ENCODE data around the gene JAK1.
"Not testable (repeated sequence)": the region's sequence is repeated elsewhere in the genome, so short reads cannot be mapped to it uniquely, and the experiment has no call there.

Gene JAK1

GRCh38 chr1:64950284-64950809, 16.0 kb downstream of the JAK1 start:
- no peak for DNase-seq (ENCODE audit: low read depth in 3 of 3)

GRCh38 chr1:64948905-64949833, 17.2 kb downstream of the JAK1 start:
- no peak for DNase-seq (ENCODE audit: low read depth in 3 of 3)

DNA sequence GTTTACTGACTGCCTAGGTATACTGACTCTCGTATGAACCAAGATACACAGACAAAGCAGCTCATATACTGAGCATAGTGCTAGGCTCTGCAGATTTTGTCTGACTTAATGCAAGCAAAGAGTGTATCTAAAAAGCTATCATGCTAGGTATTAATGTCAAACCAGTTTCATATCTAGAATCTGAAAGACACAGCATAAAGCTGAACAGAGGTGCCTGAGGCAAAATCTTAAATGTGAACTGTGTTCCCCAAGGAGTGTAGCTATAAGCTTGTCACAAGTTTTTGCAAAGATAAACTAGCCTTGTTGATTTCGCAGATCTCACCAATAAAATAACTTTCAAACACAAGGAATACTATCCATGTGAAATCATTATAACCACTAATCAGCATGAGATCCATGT, 18.1 kb downstream of the JAK1 start:
- no peak for DNase-seq (ENCODE audit: low read depth in 3 of 3)

GRCh38 chr1:64946916-64947315, 19.4 kb downstream of the JAK1 start:
- no peak for DNase-seq (ENCODE audit: low read depth in 3 of 3)

DNA sequence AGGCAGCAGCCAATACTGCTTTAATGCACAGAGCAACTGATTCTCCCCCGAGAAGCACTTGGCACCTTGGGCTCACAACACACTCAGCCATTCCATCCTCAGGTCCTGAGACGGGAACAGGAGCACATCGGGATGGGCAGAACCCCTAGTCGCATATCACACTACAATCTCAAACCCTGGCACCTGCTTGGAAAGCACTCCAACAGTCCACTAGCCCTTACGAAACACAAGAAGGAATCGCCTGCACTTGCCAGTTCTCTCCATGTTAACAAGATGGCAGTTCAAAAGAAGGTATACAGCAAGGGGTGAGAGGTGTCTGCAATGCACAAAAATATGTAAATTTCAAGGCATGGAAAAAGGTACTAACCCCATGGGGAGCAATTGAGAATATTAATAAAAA, 21.4 kb downstream of the JAK1 start:
- no peak for DNase-seq (ENCODE audit: low read depth in 3 of 3)

DNA sequence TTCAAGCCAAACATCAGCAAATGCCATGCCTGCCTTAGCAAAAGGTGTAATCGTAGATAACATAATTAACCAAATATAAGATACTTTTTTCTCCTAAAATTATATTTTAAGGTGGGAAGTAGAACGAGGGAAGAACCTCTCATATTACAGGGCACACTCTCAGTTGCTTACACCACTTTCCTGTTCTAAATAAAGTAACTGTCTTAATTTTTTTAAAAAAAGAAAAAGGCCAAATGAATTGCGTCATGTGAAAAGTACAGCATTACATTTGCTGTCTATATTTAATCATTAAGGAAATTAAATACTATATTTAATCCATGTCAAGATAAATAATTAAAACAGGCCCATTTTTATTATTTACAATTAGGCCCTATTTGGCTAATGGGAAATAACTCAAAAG, 23.7 kb downstream of the JAK1 start:
- no peak for DNase-seq (ENCODE audit: low read depth in 3 of 3)

DNA sequence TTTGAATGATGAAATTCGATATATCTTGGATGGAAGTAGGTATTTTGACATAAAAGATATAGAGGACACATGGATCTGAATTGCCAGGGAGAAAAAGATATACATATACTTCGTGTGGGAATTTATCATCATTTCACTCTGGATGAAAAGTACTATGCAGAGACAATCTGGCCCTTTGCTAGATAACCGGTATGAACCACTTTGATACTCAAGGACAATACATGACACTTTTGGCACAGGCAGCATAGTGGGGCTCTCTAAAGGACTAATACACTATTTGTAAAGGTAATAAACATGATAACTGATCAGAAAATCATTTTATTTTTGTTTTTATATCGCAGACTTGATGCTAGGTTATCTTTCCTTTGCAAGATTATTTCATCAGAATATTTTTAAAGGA, 24.2 kb downstream of the JAK1 start:
- DNase-seq (ENCODE audit: low read depth in 3 of 3) = no peak

- no peak for DNase-seq (ENCODE audit: low read depth in 3 of 3)
Measured at GRCh38 chr1:64941461-64942117, 24.8 kb downstream of the JAK1 start.

DNA sequence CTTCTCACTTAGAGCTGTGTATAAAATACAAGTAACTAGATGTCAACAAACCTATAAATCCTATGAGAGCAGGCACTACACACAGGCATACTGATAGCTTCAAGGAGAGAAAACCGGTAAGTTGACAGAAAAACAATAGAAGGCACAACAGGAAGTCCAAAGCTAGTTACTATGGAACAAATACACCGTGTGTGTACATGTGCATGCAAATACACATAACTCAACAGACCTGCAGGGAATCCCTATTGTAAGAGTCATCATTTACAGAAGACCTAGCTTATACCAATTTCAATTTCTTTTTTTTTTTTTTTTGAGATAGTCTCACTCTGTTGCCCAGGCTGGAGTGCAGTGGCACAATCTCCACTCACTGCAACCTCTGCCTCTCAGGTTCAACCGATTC, 26.3 kb downstream of the JAK1 start:
- DNase-seq (ENCODE audit: low read depth in 3 of 3) = no peak

GRCh38 chr1:64938991-64939390, 27.4 kb downstream of the JAK1 start:
- no peak for DNase-seq (ENCODE audit: low read depth in 3 of 3)

GRCh38 chr1:64936956-64937355, 29.4 kb downstream of the JAK1 start:
- no peak for DNase-seq (ENCODE audit: low read depth in 3 of 3)

DNA sequence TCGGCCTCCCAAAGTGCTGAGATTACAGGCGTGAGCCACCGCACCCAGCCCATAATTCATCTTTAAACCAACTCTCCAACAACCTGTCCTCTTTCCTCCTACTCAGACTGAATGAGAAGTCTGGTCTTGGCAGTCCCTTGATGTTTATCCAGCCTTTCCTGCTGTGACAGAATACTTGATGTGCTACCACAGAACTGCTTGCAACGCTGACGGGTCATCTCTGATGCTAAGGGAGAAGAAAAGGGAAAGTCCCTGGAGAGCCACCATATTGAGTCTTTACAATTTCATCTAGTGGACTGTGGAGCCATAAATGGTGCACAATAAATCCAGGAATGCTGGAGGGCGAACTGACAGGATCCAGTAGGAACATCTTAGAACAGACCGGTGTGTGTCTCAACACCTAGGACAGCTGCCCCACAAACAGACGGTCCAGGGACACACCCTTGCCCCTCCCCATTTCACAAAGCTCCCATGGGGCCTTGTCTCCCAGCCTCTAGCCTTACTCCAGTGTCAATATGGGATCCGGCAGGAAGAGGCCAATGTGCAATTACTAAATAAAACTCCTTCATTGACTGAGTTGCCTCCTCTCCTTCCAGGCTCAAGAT, 30.7 kb downstream of the JAK1 start:
- no peak for DNase-seq (ENCODE audit: low read depth in 3 of 3)

DNA sequence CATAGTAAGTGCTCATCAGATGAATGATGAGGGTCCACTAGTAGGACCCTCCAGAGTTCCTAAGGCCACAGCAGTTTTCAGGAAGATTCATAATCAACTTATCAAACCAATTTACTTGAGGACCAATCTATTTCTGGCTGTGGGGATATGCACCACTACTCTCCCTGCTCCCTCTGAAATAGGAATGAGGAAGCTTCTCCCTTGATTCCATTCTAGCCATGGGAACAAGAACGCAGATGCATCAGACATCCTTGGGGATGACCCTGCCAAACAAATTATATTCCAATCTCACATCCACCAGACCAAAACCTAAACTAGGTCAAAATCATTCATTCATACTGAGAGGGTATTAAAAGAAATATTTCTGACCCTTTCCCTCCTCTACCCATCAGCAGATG, 31.5 kb downstream of the JAK1 start:
- no peak for DNase-seq (ENCODE audit: low read depth in 3 of 3)

DNA sequence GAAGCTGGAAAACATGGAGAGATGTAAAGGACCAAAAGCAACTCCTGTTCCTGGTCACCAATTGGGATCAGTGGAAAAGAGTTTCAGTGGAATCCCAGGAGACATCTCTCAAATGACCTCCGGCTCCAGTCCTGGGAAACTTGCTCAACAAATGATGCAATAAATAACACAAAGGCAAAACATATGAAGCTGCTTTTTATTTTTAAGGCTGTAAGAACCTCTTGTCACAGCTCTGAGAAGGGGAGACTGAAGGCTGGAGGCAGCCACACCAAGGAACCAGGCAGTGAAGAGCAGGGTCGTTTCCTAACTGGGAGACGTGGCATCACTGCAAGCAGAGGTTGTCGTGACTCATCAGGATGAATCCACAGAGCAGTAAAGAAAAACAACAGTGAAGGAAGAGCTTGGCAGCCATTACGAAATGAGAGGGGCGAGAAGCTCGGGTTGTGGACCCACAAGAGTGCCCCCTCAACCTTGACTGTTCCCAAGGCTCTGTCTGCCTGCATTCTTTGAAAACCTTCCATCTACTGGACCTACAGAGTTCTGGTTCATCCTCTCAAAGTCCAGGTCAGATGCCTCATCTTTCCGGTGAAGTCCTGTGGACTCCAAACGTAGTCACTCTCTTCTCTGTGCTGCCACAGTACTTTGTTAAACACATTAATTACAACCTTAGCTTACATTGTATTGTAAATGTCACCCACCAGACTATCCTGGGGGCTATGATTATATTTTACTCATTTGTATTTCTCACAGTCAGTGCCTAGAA, 32.1 kb downstream of the JAK1 start:
- DNase-seq (ENCODE audit: low read depth in 3 of 3) = no peak

DNA sequence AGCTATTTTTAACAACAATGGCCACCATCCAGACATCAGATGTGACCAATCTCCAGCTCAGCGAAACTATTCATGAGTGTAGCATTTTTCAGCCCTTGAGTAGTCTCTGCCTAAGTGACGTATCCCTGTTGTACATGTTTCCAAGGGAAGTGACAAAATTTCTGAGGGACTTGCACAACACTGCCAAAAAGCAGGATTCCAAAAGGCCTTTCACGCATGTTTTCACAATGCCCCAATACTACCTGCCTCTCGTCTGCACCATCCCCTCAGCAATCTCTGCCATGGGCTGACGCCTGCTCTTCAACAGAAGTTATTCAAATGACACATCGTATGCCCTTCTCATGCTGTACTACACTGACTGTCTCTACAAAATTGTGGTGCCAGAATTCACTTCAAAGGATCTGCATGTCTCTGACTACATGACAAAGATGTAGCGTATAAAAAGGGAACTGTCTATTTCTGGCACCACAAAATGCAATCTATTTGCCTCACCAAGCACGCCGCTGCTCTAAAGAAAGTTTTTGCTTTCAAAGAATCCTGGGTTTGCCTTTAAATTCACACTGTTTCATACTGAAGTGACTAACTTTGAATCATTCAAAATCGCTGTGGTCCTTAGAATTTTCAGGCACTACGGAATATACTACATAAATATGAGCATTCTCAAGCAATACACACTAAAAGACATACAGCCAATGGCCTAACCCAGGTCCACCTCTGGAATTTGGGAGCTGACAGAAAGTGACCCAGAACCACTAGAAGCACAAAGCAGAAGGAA, 32.9 kb downstream of the JAK1 start:
- no peak for DNase-seq (ENCODE audit: low read depth in 3 of 3)

GRCh38 chr1:64932962-64933295, 33.4 kb downstream of the JAK1 start:
- DNase-seq (ENCODE audit: low read depth in 3 of 3) = no peak

GRCh38 chr1:64930640-64931039, 35.7 kb downstream of the JAK1 start:
- DNase-seq (ENCODE audit: low read depth in 3 of 3) = not testable (repeated sequence)

- no peak for DNase-seq (ENCODE audit: low read depth in 3 of 3)
Measured at GRCh38 chr1:64929221-64929620, 37.1 kb downstream of the JAK1 start.

GRCh38 chr1:64928325-64928724, 38.0 kb downstream of the JAK1 start:
- no peak for DNase-seq (ENCODE audit: low read depth in 3 of 3)

DNA sequence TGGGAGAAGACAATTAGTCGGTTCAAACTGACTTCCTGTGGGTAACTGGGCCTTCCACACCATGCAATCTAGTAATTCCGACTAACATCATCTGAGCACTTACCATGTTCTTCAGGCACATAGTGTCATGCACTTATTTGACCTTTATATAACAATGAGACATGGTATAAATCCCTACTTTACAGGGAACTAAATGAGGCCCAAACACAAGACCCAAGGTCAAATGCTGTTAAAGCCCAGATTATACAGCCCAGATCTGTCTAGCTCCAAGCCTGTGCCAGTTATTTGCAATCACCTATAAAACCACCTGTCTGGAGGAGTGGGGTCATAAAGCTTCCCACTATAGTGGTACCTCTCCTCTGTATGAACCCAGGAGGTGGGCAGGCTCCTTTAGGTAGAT, 40.8 kb downstream of the JAK1 start:
- DNase-seq (ENCODE audit: low read depth in 3 of 3) = no peak

DNA sequence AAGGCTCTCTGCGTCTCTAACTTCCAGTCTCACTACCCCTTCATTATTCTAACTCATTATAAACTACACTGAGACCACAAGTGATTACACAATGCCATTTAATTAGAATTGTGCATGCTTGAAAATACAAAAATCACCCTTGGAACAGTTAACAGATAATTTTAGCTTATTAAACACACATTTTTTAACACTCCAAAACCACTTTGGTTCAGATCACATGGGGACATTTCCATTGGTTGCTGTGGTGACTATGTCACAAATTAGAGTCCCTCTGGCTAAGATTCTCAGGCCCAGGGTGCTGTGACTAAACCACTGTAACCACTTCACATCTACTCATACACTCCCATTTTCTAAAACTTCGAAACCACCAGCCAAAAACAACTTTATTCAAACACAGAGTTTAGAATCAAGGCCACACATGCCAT, 43.0 kb downstream of the JAK1 start:
- DNase-seq (ENCODE audit: low read depth in 3 of 3) = peak in 1 of 3 experiments; percentile 28

Data from stimulated activated CD4-positive, alpha-beta T cell treated with anti-CD3 and anti-CD28 coated beads, TNF-alpha, amount 100 ng/mL, for 24 hours (primary cell).